Measurements from ENCODE around the gene SLC39A10.
"Not testable (repeated sequence)": the region's sequence is repeated elsewhere in the genome, so short reads cannot be mapped to it uniquely, and the experiment has no call there.

SLC39A10 gene, protein sequence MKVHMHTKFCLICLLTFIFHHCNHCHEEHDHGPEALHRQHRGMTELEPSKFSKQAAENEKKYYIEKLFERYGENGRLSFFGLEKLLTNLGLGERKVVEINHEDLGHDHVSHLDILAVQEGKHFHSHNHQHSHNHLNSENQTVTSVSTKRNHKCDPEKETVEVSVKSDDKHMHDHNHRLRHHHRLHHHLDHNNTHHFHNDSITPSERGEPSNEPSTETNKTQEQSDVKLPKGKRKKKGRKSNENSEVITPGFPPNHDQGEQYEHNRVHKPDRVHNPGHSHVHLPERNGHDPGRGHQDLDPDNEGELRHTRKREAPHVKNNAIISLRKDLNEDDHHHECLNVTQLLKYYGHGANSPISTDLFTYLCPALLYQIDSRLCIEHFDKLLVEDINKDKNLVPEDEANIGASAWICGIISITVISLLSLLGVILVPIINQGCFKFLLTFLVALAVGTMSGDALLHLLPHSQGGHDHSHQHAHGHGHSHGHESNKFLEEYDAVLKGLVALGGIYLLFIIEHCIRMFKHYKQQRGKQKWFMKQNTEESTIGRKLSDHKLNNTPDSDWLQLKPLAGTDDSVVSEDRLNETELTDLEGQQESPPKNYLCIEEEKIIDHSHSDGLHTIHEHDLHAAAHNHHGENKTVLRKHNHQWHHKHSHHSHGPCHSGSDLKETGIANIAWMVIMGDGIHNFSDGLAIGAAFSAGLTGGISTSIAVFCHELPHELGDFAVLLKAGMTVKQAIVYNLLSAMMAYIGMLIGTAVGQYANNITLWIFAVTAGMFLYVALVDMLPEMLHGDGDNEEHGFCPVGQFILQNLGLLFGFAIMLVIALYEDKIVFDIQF

DNA sequence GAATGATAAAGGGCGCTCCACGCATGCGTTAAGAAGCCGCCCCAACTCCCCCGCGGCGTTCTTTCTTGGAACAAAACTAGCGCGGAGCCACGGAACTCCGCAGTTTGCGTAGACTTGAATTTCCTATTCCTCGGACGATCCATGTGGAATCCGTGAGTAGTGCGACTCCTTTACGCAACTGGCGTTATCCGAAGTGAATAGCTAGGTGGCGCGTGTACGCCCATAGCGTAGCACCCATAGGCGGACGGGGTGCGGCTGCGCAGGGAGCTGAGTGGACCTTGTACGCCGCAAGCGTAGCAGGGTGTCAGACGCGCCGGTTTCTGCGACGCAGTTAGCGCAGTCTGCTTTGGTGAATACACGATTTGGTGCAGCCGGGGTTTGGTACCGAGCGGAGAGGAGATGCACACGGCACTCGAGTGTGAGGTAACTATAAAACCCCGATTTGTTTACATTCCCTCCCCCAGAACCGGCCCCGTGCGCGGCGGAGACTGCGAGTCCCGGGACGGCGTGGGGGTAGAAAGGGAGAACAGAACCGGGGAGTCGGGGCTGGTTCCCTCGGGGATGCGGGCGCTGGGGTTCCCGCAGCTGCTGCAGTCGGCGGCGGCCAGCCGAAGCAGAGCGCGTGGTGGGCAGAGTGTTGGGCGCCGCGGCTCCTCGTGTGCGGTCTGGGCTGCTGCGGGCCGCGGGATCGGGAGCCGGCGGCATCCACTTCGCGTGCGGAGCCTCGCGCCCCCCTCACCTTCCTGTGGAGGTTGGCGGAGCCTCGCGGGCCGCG, at the start of gene SLC39A10:
TSS of gene SLC39A10 (plus strand) at position 368 of the 775 bp plus-strand sequence. CDS start 22,817 bp downstream, outside the sequence.
- DNase-seq, result peak; percentile 99

DNA sequence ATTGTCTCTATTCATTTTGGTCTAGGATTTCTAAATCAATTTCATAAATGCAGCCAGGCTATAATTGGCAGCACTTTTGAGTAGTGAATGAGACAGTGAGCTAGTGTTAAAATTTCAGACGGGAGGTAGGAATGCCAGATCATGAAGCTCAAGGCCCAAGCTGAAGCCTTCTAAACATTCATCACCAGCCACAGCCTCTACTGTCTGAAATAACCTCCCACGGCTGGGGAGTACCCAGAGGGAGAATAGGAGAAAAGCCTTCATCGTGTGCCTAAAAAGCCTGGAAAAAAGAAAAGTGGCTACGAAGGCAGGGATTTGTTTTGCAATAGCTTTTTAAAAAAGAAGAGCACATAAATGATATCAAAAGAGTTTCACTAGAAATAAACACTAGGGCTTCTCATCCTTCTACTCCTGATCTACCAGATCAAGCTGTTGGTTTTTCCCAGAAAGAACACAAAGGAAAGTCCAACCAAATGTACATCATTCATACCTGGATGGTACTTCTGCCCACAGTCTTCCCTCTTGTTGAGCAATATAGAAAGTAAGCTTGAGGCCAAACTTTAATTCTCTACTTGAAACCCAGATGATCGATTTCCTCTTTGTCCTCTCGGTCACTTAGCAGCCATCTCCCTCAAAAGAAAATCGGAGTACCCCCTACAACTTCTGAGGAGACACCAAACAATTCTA, 48.1 kb upstream of the SLC39A10 start:
- no peak for DNase-seq

DNA sequence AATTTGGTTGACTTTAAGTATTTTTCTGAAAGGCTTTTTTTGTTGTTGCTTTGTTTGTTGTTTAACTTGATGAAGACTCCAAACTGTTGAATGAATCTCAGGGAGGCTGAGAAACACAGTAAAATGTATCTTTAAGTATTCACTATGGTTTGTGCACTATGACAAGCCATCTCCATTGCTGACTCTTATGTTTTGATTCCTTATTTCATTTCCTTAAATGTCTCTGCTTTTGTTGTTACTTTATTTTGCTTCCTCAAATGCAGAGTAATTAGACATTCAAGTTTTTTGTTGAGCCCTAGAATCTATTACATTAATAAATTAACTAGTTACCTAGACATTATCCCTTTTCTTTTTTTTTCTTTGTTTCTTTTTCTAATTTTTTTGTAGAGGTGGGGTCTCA, 46.3 kb upstream of the SLC39A10 start:
- DNase-seq, result no peak

DNA sequence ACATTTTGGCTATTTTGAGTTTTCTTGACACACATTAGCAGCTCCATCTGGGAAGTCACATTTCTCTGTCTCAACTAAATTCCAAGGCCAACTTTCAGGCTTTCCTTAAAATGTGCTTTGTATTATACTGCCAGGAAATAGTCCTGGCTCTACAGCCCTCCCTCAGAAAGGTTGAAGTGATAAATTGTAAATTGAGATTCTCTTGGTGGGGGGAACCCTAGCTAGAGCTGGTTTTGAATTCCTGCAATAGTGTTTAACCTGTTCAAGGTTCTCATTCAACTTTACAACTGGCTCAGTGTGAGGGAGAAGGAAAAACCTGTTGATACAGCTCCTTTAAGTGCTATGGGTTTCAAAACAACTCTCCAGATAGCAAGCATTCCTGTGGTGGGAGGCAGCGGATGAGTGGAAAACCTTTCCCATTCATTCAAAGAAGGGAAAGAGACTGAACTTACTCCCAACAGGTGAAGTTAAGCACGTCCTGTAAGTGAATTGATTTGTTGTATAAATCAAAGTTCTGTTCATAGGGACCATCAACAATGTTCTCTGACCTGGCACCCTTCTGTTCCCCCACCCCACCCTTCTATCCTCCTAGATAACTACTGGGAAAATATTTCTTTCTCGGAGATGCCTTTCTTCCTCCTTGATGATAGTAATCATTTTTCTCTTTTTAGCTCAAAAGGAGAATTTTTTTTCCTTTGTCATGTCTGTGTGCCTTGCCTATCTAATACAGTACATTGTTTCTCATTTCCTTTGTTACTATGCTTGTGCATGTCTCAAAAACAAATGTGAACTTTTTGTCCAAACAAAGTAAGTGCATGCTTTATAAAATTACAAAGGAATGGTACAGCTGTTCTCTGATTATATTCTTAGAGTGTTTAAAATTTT, 44.2 kb upstream of the SLC39A10 start:
- no peak for DNase-seq

DNA sequence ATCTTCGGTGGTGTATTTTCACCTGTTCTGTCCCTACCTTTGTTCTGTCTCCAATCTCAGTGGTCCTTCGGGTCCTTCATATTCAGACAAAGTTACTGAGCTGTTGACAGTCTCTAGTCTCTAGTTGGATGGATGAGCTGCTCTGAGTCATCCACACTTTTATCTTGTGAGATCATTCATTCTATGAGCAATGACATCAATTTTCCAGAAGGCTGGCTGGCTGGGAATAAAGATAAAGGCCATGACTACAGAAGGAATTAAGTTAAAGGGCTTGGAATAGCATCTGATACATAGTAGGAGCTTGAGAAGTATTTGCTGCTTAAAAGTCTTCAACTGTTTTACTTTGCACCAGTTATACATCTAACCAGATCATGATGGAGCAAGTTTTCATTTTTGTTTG, 43.1 kb upstream of the SLC39A10 start:
- DNase-seq, result no peak

DNA sequence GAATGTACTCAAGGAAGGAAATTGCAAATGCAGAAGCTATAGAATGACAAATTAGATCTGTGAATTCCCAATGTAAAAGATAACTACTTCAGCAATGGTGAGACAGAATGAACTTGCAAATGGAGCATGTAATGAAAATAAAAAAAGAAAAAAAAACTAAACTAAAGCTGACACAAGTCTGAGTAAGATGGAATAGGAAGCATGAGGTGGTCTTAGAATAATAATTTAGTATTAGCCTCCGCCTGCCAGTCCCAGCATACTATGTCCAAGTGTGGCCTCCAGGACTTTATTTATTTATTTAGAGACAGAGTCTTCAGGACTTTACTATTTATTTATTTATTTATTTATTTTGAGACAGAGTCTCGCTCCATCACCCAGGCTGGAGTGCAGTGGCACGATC, 37.4 kb upstream of the SLC39A10 start:
- DNase-seq, result no peak

DNA sequence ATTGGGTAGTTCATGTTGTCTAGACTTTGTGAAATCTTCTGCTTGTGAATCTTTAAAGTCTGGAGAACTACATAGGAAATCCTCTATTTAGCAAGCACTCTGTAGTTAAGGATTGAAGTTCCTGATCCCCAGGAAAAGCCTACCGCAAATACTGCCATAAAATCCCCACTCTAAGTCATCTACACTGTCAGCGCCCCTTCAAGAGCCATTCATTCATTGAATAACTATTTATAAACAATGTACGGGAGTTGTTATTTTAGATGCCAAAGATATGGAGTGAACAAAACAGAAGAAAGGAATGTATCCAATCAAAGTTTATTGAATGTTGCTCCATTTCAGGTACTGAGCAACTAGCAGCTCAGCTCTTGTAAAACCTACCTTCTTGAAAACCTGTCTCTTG, 36.5 kb upstream of the SLC39A10 start:
- no peak for DNase-seq

DNA sequence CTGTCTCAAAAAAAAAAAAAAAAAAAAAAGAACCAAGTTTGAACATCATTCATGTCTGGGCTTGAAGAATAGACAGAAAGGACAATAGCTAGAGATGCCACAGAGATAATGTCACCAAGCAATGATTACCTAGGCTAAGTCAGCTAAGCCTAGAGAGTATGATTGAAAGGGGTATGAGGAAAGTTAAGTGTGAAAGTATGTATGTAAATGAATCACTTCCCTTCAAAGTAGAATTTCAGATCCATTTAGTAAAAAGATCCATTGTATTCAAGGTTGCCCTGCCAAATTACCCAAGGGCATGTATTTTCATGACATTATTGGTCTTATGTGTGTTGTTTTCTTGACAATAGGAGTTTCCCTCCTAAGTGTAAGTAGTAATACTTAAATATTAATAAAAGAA, 34.1 kb upstream of the SLC39A10 start:
- DNase-seq, result no peak

DNA sequence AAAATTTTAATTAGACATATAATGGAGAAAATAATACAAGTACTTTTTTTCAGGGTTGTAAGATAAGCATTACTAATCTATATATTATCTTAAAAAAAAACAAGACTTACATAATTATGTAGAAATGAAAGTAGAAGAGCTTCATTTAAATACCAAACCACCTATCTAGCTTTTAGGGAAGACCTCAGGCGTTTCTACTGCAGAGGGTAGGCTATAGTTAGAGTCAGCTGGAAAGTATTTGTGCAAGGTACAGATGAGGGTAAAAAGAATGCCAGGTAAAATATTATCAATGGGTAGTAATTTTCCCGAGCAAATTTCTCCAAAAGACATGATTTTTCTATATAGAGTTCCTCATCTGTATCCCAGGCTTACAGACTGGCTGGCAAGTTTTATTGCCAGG, 30.5 kb upstream of the SLC39A10 start:
- DNase-seq, result no peak

DNA sequence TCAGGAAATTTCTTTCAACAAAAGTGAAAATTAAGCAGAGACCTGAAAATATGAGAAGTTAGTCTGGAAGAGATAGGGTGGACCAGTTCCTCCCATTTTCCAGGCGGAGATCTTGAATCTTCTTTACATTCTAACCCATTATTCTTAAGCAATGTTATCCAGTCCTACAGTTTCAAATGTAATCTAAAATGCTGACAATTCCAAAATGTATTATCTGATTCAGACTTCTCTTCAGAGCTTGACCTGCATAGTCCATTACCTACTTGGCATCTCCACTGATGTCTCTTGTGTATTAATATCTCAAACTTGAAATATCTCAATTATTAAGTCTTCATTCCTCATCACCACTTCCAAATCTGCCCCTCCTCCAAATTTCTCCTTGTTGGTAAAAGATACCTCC, 28.4 kb upstream of the SLC39A10 start:
- DNase-seq, result no peak

DNA sequence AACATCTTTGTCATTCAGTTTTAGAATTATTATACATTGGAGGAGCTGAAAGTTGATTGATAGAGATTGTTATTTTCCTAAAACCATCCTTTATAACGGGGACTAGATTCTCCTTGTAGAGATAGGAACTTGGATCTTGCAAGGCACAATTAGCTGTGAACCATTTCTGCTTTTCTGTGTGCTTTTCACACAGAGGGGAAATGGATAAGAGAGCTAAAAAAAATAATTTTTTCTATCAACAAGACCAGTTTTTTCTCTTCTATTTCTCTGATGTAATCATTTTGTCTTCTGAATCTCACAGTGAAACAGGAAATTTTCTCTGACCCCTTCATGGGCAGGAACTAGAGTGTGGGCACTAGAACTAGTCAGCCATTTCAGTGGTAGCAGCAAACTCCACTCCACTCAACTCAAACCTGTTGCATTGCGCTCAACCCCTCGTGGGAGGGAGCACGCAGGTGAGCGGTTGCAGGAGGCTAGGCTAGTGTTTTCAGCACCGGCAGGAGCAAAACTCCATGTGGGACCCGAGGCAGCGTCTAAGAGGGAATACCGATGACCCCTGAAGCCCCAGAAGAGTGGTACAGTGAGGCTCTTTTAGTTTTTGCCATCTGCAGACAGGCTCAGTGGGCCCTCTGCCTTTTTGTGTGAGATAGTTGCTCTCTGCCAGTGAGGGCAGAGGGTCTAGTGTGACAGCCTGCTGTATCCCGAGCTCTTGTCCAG, 24.0 kb upstream of the SLC39A10 start:
- no peak for DNase-seq

DNA sequence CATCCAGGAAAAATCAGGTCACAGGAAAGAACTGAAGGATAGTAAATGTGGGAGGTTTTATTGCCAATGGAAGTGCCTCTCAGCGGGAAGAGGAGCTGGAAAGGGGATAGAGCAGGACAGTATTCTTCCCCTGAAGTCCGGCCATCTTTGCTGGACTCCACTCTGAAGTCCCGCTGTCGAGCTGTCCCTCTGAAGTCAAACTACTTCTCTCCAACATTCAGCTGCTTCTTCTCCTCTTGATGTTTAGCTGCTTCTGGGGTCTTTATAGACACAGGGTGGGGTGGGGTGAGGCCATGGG, 23.5 kb upstream of the SLC39A10 start:
- DNase-seq, result no peak

DNA sequence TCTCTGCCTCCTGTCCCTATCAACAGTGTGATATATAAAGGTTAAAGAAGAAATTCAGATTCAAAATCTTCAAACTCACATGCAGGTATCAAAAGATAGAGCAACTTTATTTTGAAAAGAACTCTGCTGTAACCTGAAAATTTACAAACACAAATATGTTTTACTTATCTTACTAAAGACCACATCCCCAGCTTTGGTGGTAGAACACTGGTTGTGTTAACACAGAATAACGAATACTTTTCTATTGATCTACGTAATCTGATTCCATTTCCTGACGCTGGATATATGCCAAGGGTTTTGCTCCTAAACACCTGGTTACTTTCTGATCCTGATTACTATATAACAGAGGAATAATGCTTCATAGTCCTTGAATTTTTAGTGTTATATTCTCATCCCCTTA, 23.1 kb upstream of the SLC39A10 start:
- DNase-seq, result peak; percentile 35

DNA sequence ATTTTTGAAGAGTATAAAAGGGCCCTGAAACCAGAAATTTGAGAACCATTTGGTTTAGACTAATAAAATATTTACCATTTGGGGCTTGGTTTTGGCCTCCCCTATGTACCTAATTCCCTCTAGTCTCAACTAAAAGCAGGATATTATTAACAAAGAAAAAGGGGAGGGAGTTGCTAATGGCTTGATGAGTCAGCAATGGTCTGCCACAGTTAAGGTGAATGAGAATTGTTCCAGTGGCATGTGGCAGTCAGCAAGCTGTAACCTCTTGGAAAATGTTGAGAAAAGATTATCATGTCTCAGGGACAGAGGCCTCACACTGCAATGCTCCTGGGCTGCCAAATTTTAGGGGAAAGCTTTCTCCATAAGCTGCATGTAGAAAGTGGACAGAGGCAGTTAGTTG, 20.1 kb upstream of the SLC39A10 start:
- no peak for DNase-seq

DNA sequence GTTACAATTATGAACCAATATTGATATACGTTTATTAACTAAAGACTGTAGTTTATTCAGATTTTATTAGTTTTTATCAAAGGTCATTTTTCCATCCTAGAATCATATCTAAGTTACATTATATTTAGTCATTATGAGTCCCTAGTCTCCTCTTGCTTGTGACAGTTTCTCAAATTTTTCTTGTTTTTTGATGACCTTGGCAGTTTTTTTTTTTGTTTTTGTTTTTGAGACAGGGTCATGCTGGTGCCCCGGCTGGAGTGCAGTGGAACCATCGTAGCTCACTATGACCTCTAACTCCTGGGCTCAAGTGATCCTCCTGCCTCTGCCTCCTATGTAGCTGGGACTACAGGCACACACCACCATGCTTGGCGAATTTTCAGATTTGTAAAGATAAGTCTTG, 18.3 kb upstream of the SLC39A10 start:
- no peak for DNase-seq

DNA sequence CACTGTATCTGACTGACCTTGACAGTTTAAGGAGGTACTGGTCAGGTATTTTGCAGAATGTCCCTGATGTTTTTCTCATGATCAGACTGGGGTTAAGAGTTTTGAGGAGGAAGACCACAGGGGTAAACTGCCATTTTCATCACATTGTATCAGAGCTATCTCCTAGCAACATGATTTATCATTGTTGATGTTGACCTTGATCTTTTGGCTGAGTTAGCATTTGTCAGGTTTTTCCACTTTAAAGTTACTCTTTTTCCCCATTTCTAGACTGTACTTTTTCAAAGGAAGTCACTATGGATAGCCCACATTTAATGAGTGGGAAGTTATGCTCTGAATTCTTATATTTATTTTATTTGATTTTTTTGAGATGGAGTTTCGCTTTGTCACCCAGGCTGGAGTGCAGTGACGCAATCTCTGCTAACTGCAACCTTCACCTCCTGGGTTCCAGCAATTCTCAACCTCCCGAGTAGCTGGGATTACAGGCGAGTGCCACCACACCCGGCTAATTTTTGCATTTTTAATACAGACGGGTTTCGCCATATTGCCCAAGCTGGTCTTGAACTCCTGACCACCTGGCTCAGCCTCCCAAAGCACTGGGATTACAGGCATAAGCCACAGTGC, 17.7 kb upstream of the SLC39A10 start:
- DNase-seq, result no peak

DNA sequence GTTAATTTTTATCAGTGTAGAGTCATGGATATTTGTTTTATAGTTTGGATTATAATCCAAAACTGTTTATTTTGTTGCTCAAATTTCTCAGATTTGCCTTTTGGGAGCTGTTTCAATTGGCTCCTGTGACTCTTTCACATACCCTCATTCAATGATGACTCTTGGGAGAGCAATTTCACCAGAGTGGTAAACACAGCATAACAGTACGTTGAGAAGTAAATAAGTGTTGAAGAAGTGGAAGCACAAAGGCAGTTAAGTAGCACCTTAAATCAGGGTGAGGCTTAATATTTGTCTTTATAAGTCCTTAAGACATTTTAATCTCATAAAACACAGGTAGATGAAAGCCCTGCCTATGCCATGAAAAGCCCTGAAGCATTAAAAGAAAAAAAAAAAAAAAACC, 17.1 kb upstream of the SLC39A10 start:
- no peak for DNase-seq

DNA sequence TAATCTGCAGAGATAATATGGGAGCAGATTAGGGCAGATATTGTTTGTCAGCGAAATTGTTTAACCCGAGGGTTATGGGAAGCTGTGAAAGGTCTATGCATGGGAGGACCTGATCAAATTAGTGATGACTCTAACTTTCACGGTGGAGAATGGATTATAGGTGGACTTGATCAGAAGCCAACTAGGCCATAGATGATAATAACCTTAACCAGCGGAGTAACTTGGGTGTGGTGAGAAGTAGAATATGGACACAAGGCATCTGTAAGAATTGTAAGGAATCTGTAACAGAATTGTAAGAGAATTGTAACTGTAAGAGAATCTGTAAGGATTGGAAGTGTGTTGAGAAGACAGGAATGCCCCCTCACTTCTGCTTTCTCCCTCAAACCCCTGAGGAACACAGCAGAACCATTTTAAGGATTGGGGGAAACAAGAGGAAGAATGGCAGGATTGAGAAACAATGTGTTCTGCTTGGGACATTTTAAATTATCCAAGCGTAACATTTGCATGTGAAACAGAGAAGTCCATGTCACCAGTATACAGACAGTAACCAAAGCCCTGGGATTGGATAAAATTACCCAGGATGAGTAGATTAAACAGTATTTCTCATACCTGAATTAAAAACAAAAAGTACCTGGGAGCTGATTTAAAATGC, 14.9 kb upstream of the SLC39A10 start:
- DNase-seq, result no peak

DNA sequence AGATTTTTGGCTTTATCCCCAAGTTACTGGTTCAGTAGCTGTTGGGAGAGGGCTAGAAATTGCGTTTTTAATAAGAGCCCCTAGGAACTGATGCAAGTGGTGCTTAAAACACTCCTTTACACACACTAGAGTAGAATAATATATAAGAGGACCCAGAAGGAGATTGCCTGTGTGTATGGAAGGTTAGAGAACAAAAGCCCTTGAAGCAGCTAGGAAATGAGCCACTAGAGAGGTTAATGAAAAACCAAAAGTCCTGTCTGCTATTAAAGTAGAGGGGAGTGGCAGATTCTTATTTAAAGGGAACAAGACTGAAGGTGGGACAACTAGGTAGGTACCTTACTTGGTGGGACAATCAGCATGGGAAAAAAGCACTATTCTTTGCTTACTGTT, 14.4 kb upstream of the SLC39A10 start:
- no peak for DNase-seq

DNA sequence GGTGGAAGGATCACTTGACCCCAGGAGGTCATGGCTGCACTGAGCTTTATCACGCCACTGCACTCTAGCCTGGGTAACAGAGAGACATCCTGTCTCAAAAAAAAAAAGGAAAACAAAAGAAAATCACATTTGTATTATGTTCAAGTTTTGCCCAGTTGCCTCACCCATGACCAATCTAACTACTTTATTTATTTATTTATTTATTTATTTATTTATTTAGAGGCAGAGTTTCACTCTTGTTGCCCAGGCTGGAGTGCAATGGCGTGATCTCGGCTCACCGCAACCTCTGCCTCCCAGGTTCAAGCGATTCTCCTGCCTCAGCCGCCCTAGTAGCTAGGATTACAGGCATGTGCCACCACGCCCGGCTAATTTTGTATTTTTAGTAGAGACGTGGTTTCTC, 12.3 kb upstream of the SLC39A10 start:
- DNase-seq, result not testable (repeated sequence)

Data from NCI-H1105 (cell line).